Neural progenitor cell (in vitro differentiated cells): ENCODE data around the gene CHRFAM7A.
"Not testable (repeated sequence)": the region's sequence is repeated elsewhere in the genome, so short reads cannot be mapped to it uniquely, and the experiment has no call there.

ENCODE experiments used
- EZH2 ChIP-seq: fragments of 200-600 bp; sonication (generic); IDR thresholded peaks from 2 replicates; pipeline ENCODE4 v1.6.1; 2017; ENCODE audit warnings: antibody characterized with exemption, mild to moderate bottlenecking, moderate library complexity
- TF ChIP-seq, protein P1 (sequence below): fragments of 200-600 bp; sonication (generic); IDR thresholded peaks from 2 replicates; pipeline ENCODE4 v1.5.1; 2017; ENCODE audit warnings: antibody characterized with exemption, mild to moderate bottlenecking

DNA sequence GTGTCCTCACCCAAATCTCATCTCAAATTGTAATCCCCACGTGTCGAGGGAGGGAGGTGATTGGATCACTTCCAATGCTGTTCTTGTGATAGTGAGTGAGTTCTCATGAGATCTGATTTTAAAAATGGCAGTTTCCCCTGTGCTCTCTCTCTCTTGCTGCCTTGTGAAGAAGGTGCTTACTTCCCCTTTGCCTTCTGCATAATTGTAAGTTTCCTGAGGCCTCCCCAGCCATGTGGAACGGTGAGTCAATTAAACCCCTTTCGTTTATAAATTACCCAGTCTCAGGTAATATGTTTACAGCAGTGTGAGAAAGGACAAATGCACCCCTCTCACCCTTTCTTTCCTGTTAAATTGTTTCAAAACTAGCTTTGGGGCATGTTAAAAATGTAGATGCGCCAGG lies 59.2 kb downstream of the CHRFAM7A start:
- TF ChIP-seq, protein P1, sequence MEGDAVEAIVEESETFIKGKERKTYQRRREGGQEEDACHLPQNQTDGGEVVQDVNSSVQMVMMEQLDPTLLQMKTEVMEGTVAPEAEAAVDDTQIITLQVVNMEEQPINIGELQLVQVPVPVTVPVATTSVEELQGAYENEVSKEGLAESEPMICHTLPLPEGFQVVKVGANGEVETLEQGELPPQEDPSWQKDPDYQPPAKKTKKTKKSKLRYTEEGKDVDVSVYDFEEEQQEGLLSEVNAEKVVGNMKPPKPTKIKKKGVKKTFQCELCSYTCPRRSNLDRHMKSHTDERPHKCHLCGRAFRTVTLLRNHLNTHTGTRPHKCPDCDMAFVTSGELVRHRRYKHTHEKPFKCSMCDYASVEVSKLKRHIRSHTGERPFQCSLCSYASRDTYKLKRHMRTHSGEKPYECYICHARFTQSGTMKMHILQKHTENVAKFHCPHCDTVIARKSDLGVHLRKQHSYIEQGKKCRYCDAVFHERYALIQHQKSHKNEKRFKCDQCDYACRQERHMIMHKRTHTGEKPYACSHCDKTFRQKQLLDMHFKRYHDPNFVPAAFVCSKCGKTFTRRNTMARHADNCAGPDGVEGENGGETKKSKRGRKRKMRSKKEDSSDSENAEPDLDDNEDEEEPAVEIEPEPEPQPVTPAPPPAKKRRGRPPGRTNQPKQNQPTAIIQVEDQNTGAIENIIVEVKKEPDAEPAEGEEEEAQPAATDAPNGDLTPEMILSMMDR, result not testable (repeated sequence)
- not testable (repeated sequence) for TF ChIP-seq EZH2
